HG02610 (cell line): Measurements from ENCODE around the gene TIMM44.
"Not testable (repeated sequence)": the region's sequence is repeated elsewhere in the genome, so short reads cannot be mapped to it uniquely, and the experiment has no call there.

ENCODE experiments used
- ATAC-seq: cut with Tn5 transposase; IDR thresholded peaks from one replicate; pipeline ENCODE4 v1.9.1; 2021; ENCODE audit warnings: mild to moderate bottlenecking, moderate library complexity; ENCODE audit not compliant: unreplicated experiment

The TIMM44 gene

GRCh38 chr19:7953060-7953459 lies 9.6 kb upstream of the TIMM44 start:
- ATAC-seq, result no peak

DNA sequence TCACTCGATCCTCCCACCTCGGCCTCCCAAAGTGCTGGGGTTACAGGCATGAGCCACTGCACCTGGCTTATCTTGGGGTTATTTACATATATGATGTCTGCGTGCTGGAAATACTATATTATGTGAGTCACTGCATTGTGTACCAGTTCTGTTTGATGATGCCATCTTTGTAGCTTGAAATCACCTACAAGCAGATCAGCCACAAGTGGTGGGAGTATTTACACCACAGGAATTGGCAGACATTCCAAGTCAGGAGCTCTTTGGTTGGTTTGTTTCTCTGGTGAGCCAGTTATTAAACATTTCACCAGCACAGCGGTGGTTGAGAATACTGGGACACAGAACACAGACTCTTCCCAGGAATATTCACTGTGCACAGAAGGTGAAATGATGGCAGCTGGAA lies 4.5 kb upstream of the TIMM44 start:
- ATAC-seq, result no peak

DNA sequence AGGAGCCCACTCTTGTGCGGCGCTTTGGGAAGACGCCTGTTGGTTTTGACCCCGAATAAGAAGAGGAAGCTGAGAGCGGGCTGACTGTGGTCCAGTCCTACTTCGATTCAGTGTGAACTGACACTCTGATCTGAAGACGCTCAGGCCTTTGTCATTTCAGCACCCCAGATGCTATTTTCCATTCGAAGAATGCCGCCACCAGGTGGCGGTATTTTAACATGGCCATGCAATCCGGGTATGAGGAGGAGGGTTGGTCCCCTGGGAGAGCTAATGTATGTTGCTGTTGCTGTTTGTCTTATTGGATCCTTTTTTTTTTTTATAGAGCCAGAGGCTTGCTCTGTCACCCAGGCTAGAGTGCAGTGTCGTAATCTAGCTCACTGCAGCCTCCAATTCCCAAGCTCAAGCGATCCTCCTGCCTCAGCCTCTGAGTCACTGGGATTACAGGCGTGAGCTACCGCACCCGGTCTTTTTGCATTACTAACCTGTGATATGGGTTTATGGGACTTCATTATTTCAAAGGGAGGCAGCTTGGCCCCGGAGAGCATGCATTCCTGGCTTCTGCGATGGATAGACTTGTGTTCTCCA lies 803 bp upstream of the TIMM44 start:
- ATAC-seq, result peak; percentile 29

DNA sequence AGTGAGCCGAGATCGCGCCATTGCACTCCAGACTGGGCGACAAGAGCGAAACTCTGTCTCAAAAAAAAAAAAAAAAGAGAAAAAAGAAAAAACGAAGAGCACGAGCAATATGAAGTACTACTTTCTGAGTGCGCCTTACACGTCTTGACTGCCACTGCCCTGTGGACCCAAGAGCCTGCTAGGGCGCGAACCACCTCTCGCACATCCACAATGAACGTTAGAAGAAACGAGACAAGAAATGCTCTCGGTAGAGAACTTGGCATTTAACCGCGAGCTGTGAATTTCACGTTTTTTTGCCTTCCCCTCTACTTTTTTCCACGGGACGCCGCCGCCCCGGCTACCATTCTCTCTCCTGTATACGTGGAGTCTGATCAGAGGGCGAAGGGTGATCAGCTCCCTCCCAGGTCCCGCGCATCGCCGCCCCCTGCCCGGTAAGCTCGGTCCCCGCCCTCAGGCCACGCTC lies 454 bp downstream of the TIMM44 start:
- ATAC-seq, result peak; percentile 10

DNA sequence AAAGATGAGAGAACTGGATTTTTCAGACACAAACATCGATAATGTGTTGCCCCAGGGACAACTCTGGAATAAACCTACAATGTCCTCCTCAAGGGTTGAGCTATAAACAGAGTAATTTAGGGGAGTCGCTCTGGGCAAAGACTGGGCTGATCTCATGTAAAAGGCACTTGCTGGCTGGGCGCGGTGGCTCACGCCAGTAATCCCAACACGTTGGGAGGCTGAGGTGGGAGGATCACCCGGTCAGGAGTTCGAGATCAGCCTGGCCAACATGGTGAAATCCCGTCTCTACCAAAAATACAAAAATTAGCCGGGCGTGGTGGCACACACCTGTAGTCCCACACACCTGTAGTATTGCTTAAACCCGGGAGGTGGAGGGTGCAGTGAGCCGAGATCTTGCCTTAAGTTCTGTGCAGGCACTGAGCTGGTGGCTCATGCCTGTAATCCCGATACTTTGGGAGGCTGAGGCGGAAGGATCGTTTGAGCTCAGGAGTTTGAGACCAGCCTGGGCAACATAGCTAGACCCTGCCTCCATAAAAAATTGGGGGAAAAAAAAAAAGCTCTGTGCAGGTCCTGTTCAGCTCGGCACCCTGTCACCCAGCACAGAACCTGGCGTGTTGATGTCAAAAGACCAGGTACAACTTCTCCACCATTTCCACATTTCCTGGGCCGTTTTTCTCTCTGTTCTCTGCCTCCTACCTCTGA lies 1.4 kb downstream of the TIMM44 start:
- no peak for ATAC-seq

DNA sequence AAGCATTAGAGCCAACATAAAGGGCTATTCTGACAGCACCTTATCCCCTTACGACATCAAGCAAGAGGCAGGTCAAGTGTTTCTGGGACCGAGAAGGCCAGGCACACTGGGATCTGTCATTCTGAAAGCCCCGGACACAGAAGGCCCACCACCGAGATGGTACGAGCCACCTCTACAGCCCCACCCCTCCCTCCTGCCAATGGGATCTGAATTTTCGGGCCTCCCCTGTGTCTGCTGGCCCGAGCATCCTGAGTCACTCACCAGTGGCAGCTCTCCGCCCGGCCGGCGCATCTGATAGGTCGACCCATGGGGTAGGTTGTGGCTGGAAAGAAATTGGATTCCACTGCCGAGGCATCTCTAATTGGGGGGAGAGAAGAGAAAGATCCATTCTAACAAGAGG lies 2.6 kb downstream of the TIMM44 start:
- ATAC-seq, result no peak

- ATAC-seq, result no peak
Measured at GRCh38 chr19:7934766-7935165, 8.7 kb downstream of the TIMM44 start.

- no peak for ATAC-seq
Measured at GRCh38 chr19:7933828-7934725, 9.4 kb downstream of the TIMM44 start.

- ATAC-seq, result no peak
Measured at GRCh38 chr19:7933411-7933810, 10.1 kb downstream of the TIMM44 start.

- ATAC-seq, result no peak
Measured at GRCh38 chr19:7932930-7933300, 10.6 kb downstream of the TIMM44 start.

- ATAC-seq, result no peak
Measured at GRCh38 chr19:7932276-7932929, 11.1 kb downstream of the TIMM44 start.

GRCh38 chr19:7931221-7932061 lies 12.0 kb downstream of the TIMM44 start:
- no peak for ATAC-seq

- ATAC-seq, result no peak
Measured at GRCh38 chr19:7930765-7931164, 12.7 kb downstream of the TIMM44 start.

DNA sequence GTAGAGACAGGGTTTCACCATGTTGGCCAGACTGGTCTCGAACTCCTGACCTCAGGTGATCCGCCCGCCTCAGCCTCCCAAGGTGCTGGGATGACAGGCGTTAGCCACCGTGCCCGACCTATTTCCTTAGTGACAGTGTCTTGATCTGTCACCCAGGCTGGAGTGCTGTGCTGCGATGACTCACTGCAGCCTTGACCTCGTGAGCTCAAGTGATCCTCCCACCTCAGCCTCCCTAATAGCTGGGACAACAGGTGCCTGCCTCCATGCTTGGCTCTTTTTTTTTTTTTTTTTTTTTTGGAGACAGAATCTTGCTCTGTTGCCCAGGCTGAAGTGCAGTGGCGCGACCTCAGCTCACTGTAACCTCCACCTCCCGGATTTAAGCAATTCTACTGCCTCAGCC lies 13.4 kb downstream of the TIMM44 start:
- ATAC-seq, result not testable (repeated sequence)

DNA sequence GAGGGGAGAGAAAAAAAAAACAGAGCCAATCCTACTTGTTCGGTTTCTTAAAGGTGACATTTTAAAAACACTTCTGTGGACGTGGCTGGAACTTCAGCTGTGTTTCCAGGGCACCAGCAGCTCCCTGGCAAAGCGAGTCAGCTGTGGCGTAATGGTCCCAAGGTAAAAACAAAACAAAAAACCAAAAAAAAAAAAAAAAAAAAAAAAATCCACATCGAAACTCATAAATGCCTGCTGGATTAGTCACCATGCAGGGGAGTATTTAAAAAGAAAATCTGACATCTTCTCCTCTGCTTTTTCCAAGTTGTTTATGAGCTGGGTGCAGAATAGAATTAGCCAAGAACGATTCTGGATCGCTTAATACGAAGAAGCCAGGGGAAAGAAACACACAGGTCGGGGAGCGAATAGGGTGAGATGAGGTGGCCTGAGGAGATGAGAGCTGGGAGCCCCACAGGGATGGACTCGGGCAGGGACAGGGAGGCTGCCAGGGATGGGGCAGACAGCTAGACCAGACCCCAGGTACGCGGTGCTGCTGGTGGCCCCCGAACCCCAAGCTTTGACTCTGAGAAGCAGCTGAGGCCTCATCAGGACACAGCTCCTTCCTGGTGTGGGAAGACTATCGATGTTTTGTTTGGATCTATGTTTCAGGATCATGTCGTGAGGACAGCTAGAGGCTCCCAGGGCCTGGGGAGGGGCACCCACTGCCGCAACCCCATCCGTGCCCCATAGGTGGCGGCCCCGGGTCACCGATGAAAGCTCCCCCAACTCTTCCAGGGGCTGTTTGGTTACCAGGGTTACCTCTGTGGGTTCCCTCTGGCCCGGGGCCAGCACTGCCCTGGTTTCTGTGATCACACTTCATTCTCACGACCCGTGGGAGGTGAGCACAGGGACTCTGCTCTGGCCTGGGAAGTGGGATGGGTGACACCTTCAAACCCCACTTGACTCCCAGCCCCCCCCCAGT lies 14.4 kb downstream of the TIMM44 start:
- no peak for ATAC-seq

DNA sequence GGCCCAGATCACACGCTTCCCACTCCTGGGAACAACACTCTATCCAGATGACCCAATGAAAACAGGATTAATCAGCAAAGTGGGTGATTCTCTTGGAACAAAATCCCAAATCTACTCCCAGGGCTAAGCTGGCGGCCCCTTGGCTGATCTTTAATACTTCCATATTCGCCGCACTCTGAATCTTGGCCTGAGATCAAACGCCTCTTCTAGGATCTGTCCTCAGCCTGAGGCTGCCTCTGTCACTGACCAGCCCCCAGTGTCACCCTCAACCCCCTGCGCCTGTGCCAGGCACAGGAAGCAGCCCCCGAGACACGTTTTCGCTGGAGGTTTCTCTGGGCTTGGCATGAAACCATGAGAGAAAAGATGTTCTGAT lies 15.1 kb downstream of the TIMM44 start:
- ATAC-seq, result no peak

DNA sequence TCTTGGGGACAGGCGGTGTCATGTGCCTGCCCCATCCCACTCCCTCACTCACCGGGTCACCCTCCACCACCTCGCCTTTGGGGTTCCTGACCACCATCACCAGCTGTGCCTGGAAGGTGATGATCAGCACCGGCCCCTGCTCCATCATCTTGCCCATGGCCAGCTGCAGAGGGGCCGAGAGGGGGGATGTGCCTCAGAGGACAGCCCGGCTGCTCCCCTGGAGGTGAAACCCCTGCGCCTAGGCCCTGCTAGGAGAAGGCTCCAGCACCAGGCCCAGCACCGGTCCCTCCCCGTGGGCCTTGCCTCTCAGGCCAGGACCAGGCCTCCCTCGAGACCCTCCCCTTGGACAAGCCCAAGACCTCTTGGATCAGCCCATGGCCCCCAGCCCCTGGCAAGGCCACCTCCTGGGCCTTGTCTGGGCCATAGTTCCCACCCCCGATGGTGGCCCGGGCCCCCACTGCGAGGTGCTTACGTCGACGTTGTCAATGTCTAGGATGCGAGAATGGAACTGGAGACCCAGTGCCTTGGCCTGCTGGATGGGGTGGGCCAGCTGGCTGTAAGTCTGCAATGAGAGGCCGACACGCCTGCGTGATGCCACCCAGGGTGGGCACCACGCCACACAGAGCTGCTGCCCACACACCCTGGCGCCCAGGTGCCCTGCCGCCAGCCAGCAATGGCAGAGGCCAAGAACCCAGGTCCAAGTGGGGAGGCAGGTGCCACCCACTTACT lies 15.7 kb downstream of the TIMM44 start:
- ATAC-seq, result no peak

DNA sequence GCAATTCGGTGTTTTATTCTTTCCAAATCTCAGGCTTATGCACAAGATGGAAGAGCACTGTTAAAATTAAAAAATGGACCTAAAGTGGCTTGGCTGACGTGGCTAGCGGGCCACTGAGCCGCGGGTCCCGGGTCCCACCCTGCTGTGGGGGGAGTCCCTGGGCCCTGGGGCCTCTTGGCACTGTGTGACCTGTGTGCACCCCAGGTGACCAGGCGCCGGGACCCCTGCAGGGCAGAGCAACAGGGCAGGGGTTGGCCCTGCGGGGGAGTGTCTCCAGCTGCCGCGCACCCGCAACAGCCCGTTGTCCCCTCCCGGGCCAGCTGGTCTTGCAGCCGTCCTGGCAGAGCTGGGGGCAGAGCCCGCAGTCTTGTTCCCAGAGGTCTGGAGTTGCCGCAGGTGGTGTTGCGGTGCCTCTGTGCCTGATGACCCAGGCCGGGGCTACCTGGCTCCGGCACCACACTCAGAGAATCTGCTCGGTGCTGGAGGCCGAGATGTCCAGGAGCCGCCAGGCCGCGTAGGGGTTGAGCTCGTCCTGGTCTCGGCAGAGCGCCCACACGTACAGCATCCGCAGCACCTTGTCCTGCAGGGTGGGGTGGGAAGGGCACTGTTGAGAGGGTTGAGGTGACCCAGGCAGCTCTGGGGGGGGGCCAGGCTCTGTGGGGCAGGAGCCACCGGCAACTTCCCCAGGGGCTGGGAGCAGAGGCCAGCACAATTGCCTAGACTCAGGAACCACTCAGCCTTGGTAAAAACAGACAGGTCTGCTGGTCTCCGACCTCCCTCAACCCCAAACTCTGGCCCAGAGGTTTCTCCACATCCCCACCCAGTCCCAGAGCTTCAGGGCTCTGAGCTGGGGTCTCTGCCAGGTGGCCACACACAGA lies 16.5 kb downstream of the TIMM44 start:
- ATAC-seq, result no peak
